Measurements from ENCODE around the gene CCDC185. TPM values are rescaled to one million over a fixed set of nuclear protein-coding genes. Genes with fewer than 3 reads are reported as not detected.

Gene CCDC185
- total RNA-seq, 1 donor from 2014 or later, result not detected

DNA sequence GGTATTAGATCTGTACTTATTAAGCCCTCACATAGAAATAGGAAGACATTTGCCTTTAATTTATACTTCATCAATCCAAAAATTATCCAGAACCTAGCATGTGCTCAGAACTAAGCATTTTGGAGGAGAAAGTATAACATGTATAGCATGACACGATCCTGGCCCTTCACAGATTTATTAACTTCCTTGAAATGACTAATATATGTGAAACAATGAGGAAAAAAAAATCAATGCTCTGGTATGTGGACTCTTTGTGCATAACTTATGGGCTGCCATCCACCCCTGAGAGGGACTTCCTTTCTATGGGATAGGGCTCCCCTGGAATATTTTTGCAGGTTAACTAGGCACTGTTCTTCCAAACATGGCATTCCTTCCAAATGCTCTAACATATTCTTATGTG is 36.6 kb downstream of the CCDC185 start:
- DNase-seq (ENCODE audit: low spot score), result peak; percentile 6

DNA sequence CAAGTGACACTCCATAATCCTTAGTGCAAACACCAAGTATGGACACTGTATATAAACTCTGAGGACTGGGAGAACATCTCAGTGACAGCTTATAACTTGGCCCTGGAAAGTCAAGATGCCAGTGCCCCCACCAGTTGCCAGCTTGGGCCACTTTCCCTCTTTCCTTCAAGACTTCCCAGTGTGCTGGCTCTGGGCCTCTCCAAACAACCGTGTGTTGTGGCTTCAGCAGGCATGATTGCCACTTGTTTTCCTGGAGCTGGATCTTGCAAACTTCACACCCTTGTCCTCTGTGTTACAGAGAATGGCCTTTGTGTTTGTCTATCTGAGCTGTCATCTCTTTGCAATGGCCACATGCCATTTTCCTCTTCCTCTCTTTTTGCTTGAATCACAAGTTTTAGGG is 37.0 kb downstream of the CCDC185 start:
- DNase-seq (ENCODE audit: low spot score), result no peak

DNA sequence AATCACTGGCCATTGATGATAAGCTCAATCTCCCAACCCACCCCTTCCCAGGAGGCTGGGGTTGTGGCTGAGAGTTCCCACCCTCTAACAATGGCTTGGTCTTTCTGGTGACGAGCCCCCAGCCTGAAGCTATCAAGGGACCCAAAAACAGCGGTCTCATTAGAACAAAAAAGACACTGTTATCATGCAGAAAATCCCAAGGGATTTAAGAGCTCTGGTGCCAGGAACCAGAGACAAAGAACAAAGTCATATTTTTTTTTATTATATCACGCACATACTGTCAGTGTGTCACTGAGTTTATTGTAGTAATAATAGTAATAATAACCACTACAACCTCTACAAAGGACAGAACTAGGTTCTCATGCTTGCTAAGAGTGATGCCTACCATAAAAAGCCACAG is 43.9 kb downstream of the CCDC185 start:
- no peak for DNase-seq (ENCODE audit: low spot score)

DNA sequence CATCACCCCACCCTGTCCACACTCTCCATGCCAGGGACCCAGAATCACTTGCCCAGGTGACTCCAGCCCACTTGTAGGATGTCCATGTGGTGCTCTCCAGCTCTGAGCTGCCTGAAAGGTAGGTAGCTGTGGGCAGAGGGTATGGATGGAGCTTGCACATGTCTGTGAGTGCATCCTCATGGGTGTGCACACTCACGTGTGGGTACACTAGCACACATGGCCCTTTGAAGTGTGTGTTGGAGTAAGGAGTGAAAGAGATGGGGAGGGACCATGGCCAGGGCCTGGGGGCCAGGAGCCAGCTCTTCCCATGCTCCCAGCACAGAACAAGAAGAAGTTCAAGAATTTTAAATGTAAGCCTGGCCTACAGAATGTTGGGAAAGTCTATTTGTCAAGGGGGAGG is 50.2 kb downstream of the CCDC185 start:
- DNase-seq (ENCODE audit: low spot score), result no peak

DNA sequence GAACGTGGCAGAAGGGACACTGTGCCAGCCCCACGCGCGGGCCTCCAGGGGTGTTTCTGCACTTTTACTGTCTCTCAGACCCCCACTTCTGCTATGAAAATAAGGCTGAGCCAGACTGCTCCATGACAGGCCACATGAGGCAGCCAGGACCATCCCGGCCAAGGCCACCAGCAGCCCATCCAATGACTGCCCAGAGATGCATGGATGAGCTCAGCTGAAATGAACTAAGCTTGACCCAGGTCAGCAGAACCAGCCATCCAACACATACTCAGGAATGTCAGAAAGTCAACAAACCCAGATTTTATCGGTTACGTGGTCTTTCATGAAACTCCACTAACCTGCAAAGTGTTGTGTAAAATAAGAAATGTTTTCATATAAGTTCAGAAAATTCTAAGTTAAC is 51.2 kb downstream of the CCDC185 start:
- DNase-seq (ENCODE audit: low spot score), result no peak

Other genes starting within 250 kb of the CCDC185 start
- 0.24 TPM for gene SUSD4, start 29.2 kb upstream of the CCDC185 start, total RNA-seq (ENCODE audit: insufficient read depth, low replicate concordance)